Activated CD8-positive, alpha-beta memory T cell treated with anti-CD3 and anti-CD28 coated beads, Interleukin-2, amount 50 U/mL, for 48 hours (primary cell): ENCODE data around the gene KRT76.

Experiments used
- DNase-seq: peaks from one replicate; pipeline ENCODE4 v3.0.0-alpha.2; 2020

The KRT76 gene

DNA sequence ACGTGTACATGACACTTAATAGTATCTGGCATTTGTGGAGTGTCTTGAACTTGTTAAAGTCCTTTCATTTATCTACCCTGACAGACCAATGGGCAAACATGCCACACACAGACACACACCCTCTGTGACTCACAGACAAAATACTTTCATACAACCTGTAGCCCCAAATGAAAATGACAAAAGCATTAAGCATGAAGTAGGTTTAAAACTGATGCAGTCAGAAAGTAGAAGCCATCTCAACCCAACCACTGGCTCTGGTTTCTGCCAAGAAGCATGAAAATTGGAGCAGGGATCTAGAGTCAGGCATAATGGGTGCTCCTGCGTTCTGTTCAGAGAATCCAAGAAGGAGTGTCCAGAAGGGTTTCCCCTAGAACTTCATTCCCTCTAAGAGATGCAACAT, 50.7 kb downstream of the KRT76 start:
- DNase-seq = no peak

DNA sequence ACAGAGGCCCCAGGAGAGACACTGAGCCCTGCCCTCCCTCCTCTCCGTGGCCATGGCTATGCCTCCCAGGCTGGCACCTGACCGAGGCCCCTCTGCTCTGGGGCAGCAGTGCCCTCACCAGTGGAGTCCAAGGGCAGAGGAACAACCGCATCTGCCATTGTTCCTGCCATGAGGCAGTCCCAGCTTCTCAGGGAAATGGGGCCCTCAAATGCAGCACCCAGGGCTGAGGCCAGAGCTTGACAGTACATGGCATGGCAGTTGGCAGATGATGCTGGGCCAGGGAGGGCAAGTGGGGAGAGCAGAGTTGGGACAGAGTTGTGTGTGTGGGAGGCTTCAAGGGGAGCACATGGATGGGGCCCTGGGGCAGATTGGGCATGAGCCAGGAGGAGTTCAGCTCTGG, 52.8 kb downstream of the KRT76 start:
- no peak for DNase-seq

DNA sequence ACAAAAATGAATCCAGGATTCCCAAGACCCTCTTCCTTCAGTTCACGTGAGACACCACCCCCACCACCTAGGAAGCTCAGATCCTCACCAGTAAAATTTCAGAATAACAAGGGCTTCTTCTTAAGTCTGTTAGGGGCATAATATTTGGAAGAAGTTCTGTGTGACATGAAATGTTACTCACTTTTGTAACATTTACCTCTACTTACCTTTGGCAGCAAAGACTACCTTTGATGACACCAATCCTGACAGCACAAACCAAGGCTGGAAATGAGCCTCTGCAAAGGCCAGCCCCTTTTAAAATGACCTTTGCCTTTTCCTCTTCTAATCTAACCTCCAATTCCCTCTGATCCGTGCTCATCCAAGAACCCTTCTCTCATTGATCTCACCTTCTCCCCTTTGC, 54.5 kb downstream of the KRT76 start:
- no peak for DNase-seq

GRCh38 chr12:52721838-52722470, 55.2 kb downstream of the KRT76 start:
- no peak for DNase-seq

GRCh38 chr12:52720365-52720886, 56.7 kb downstream of the KRT76 start:
- no peak for DNase-seq
